Panc1 (cell line): ENCODE results near the gene MPZL1. TPM values are rescaled to one million over a fixed set of nuclear protein-coding genes. Genes with fewer than 3 reads are reported as not detected.

Experiments used
- ATAC-seq: fragments of 200-7000 bp; cut with Tn5 transposase; 2 replicates; pipeline ENCODE4 v1.9.1; 2020; ENCODE audit warnings: mild to moderate bottlenecking, moderate library complexity
- BruUV-seq: library from RNA; stranded (reverse); fragments of 400-500 nt; replicated peaks from 2 replicates; lab custom pipeline; 2021; lab: Mats Ljungman, UMichigan
- CTCF ChIA-PET: fragments of 300-600 bp; sonication (Branson Sonifier 250); formaldehyde crosslinking; loops from one replicate; lab custom pipeline; 2022; ENCODE audit warnings: antibody characterized with exemption; lab: Charles Lee
- POLR2A ChIA-PET: fragments of 300-600 bp; sonication (Branson Sonifier 250); formaldehyde crosslinking; loops from one replicate; lab custom pipeline; 2022; ENCODE audit warnings: antibody characterized with exemption; lab: Charles Lee
- DNase-seq: peaks from one replicate; pipeline ENCODE4 v3.0.0-alpha.2; 2010; ENCODE audit warnings: low read depth, low spot score
- H3K27ac ChIP-seq: 2 replicates; pipeline ENCODE4 v1.5.1; 2011; ENCODE audit warnings: mild to moderate bottlenecking, low read length, inconsistent platforms
- H3K27me3 ChIP-seq: fragments of 200-500 bp; sonication (Bioruptor generic); 2 replicates; pipeline ENCODE4 v1.6.0; 2014; ENCODE audit warnings: low read length, inconsistent platforms; ENCODE audit not compliant: control insufficient read depth, insufficient read depth
- H3K36me3 ChIP-seq: fragments of 200-500 bp; sonication (Bioruptor generic); 2 replicates; pipeline ENCODE4 v1.5.1; 2014; ENCODE audit warnings: inconsistent platforms, mild to moderate bottlenecking, low read length, moderate library complexity; ENCODE audit not compliant: control insufficient read depth, insufficient read depth
- H3K4me1 ChIP-seq: 2 replicates; pipeline ENCODE4 v1.5.1; 2011; ENCODE audit warnings: inconsistent platforms, mild to moderate bottlenecking, low read length, moderate library complexity; ENCODE audit not compliant: control insufficient read depth, insufficient read depth
- H3K4me3 ChIP-seq, 2 experiments: 2 replicates each; pipeline ENCODE4 v1.5.1; 2011 to 2012; ENCODE audit warnings: low read depth in 2 of 2, low read length in 2 of 2, mild to moderate bottlenecking in 2 of 2, inconsistent platforms in 1 of 2, moderate library complexity in 1 of 2
- H3K9me3 ChIP-seq: fragments of 200-500 bp; sonication (Bioruptor generic); 2 replicates; pipeline ENCODE4 v1.5.1; 2014; ENCODE audit warnings: low read depth, mild to moderate bottlenecking, inconsistent platforms, low read length, moderate library complexity; ENCODE audit not compliant: control insufficient read depth, insufficient read depth
- POLR2AphosphoS5 ChIP-seq: IDR thresholded peaks from 2 replicates; pipeline ENCODE4 v1.6.1; 2012; ENCODE audit warnings: mild to moderate bottlenecking, low read depth, low read length, moderate library complexity
- SIN3A ChIP-seq: IDR thresholded peaks from 2 replicates; pipeline ENCODE4 v1.6.1; 2012; ENCODE audit warnings: low read depth, mild to moderate bottlenecking, low read length, moderate library complexity, borderline replicate concordance; ENCODE audit not compliant: insufficient read depth
- TCF7L2 ChIP-seq: IDR thresholded peaks from 2 replicates; pipeline ENCODE4 v1.6.1; 2011; ENCODE audit warnings: mild to moderate bottlenecking, low read depth, low read length, inconsistent platforms
- in situ Hi-C: cut with HindIII; loops from 2 replicates; pipeline ENCODE4 v1.10.0; 2016; ENCODE audit warnings: low sequenced_read_pairs, low pct_unique_long_range_greater_than_20kb
- intact Hi-C: fragments of 100-400 bp; cut with micrococcal nuclease; formaldehyde crosslinking; loops from one replicate; pipeline ENCODE4 v1.10.0; 2022; ENCODE audit not compliant: unreplicated experiment
- total RNA-seq: library from RNA; stranded (reverse); gene quantifications from one replicate; pipeline ENCODE4 v1.2.1, GENCODE V29; 2021; ENCODE audit not compliant: unreplicated experiment
- TF ChIP-seq, protein P1 (sequence below), 2 experiments: IDR thresholded peaks; 2 replicates each; pipeline ENCODE4 v1.6.1; 2011 to 2012; ENCODE audit warnings: low read depth in 2 of 2, control low read depth in 1 of 2, low read length in 1 of 2, mild to moderate bottlenecking in 1 of 2, moderate library complexity in 1 of 2; ENCODE audit not compliant: insufficient read depth in 1 of 2
- TF ChIP-seq, protein P2 (sequence below): fragments of 450-650 bp; IDR thresholded peaks from 2 replicates; pipeline ENCODE4 v1.5.1; 2017; ENCODE audit warnings: mild to moderate bottlenecking

The MPZL1 gene
- total RNA-seq, 1 experiment from 2014 or later = 72.0 TPM

DNA sequence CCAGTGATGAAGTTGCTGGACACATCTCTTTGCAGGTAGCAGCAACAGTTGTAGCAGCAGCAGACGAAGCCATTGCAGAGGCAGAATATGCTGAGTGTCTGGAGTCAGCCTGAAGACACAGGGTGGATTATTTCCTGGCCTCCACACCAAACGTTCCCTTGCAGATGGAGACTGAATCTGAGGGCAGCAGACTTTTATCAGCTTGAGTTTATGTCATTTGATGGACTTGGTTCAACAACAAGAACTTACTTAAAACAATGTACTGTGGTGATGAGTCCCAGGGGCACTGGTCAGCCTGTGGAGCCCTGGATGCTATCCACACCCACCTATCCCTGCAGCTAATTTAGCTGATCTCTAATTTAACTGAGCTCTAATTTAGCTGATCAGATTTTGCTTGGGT, 17.1 kb upstream of the MPZL1 start:
- BruUV-seq = no TSS peak
- Histone ChIP-seq H3K4me3 (no peak overlapping the region), H3K27ac (no peak overlapping the region), H3K36me3 (no peaks in the 10 kb centered on the region), H3K9me3 (no peaks in the 10 kb centered on the region), H3K27me3 (peaks cover 16% of the 10 kb centered on the region), H3K4me1 (no peaks in the 10 kb centered on the region)
- ChIA-PET CTCF (interaction anchor here (1.4 kb wide), 1 partner anchor 10 kb away, joined by 3 read pairs; no protein-coding TSS in a partner anchor), POLR2A (no interaction called here)
- in situ Hi-C loops = no loop called here
- ATAC-seq = no peak
- intact Hi-C loops = no loop called here
- DNase-seq = no peak
- TF ChIP-seq, protein P1, sequence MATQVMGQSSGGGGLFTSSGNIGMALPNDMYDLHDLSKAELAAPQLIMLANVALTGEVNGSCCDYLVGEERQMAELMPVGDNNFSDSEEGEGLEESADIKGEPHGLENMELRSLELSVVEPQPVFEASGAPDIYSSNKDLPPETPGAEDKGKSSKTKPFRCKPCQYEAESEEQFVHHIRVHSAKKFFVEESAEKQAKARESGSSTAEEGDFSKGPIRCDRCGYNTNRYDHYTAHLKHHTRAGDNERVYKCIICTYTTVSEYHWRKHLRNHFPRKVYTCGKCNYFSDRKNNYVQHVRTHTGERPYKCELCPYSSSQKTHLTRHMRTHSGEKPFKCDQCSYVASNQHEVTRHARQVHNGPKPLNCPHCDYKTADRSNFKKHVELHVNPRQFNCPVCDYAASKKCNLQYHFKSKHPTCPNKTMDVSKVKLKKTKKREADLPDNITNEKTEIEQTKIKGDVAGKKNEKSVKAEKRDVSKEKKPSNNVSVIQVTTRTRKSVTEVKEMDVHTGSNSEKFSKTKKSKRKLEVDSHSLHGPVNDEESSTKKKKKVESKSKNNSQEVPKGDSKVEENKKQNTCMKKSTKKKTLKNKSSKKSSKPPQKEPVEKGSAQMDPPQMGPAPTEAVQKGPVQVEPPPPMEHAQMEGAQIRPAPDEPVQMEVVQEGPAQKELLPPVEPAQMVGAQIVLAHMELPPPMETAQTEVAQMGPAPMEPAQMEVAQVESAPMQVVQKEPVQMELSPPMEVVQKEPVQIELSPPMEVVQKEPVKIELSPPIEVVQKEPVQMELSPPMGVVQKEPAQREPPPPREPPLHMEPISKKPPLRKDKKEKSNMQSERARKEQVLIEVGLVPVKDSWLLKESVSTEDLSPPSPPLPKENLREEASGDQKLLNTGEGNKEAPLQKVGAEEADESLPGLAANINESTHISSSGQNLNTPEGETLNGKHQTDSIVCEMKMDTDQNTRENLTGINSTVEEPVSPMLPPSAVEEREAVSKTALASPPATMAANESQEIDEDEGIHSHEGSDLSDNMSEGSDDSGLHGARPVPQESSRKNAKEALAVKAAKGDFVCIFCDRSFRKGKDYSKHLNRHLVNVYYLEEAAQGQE (IDR thresholded peaks at IDR 0.05; ENCODE audit: insufficient read depth in 1 of 2, low read depth in 2 of 2, low read length in 1 of 2) = no peak
- TF ChIP-seq TCF7L2 (no peak), SIN3A (no peak), POLR2AphosphoS5 (no peak)
- TF ChIP-seq, protein P2, sequence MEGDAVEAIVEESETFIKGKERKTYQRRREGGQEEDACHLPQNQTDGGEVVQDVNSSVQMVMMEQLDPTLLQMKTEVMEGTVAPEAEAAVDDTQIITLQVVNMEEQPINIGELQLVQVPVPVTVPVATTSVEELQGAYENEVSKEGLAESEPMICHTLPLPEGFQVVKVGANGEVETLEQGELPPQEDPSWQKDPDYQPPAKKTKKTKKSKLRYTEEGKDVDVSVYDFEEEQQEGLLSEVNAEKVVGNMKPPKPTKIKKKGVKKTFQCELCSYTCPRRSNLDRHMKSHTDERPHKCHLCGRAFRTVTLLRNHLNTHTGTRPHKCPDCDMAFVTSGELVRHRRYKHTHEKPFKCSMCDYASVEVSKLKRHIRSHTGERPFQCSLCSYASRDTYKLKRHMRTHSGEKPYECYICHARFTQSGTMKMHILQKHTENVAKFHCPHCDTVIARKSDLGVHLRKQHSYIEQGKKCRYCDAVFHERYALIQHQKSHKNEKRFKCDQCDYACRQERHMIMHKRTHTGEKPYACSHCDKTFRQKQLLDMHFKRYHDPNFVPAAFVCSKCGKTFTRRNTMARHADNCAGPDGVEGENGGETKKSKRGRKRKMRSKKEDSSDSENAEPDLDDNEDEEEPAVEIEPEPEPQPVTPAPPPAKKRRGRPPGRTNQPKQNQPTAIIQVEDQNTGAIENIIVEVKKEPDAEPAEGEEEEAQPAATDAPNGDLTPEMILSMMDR = no peak

DNA sequence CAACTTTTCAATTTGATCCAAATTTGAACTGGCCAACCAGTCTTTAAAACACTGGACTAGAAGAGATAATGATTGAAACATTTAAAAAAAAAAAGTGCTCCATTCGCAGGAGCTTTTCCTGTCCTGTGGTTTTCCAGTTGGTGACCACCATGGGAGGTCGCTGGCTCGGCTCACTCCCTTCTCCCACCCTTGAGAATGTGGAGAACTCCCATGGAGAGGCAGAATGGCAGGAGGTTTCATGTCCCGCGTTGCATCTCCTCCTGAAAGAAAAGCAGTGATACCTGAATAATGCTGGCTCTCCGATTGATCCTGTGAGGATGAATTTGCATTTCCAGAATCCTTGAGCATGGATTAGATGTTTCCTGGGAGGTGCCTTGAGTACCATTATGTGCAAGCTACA, 16.5 kb upstream of the MPZL1 start:
- POLR2A ChIA-PET = no interaction called here
- in situ Hi-C loops = no loop called here

More for the DNA sequence above, 16.5 kb upstream of the MPZL1 start:
- DNase-seq (no peak), ATAC-seq (no peak)
- BruUV-seq = no TSS peak
- CTCF ChIA-PET = interaction anchor here (1.4 kb wide), 1 partner anchor 10 kb away, joined by 3 read pairs; no protein-coding TSS in a partner anchor
- H3K27ac ChIP-seq = no peak overlapping the region
- H3K9me3 ChIP-seq = no peaks in the 10 kb centered on the region
- no peaks in the 10 kb centered on the region for H3K4me1 ChIP-seq
- TF ChIP-seq, protein P2 = no peak
- intact Hi-C loops = no loop called here
- H3K4me3 ChIP-seq = no peak overlapping the region
- peaks cover 16% of the 10 kb centered on the region for H3K27me3 ChIP-seq
- no peaks in the 10 kb centered on the region for H3K36me3 ChIP-seq
